GM11168 (cell line): ENCODE data around the gene IPO4.
"Not testable (repeated sequence)": the region's sequence is repeated elsewhere in the genome, so short reads cannot be mapped to it uniquely, and the experiment has no call there.

Experiments
- in situ Hi-C: fragments of 300-500 bp; cut with MboI; formaldehyde crosslinking; loops from one replicate; pipeline ENCODE4 v1.12.0; 2022; ENCODE audit warnings: low sequenced_read_pairs; ENCODE audit not compliant: unreplicated experiment

The IPO4 gene

GRCh38 chr14:24216345-24216699 is 27.7 kb upstream of the IPO4 start:
- in situ Hi-C loops: no loop called here

GRCh38 chr14:24215495-24216344 is 27.1 kb upstream of the IPO4 start, which contains the start of gene MDP1:
MDP1 (minus strand) TSS chr14:24216066; CDS start chr14:24215955, 111 bp downstream.
- in situ Hi-C loops: no loop called here

- in situ Hi-C loops: no loop called here
These were observed 25.4 kb upstream of the IPO4 start for GRCh38 chr14:24213866-24214662.

- in situ Hi-C loops: no loop called here
These were observed 24.6 kb upstream of the IPO4 start, which contains the start of gene CHMP4A for GRCh38 chr14:24212924-24213865. CHMP4A (minus strand) TSS chr14:24213488; CDS start chr14:24213439, 49 bp downstream.

GRCh38 chr14:24211311-24211710 is 22.7 kb upstream of the IPO4 start:
- in situ Hi-C loops: no loop called here

GRCh38 chr14:24207625-24208024 is 19.0 kb upstream of the IPO4 start:
- in situ Hi-C loops: no loop called here

GRCh38 chr14:24207104-24207551 is 18.5 kb upstream of the IPO4 start:
- in situ Hi-C loops: no loop called here

GRCh38 chr14:24206260-24207103 is 17.9 kb upstream of the IPO4 start:
- in situ Hi-C loops: no loop called here

- in situ Hi-C loops: no loop called here
These were observed 15.8 kb upstream of the IPO4 start for GRCh38 chr14:24204163-24205146.

- in situ Hi-C loops: not testable (repeated sequence)
These were observed 14.8 kb upstream of the IPO4 start for GRCh38 chr14:24203249-24203886.

GRCh38 chr14:24202538-24202937 is 13.9 kb upstream of the IPO4 start:
- in situ Hi-C loops: not testable (repeated sequence)

- in situ Hi-C loops: no loop called here
These were observed 10.4 kb upstream of the IPO4 start for GRCh38 chr14:24198814-24199524.

- in situ Hi-C loops: no loop called here
These were observed 8.4 kb upstream of the IPO4 start for GRCh38 chr14:24197056-24197450.

GRCh38 chr14:24196071-24197055 is 7.7 kb upstream of the IPO4 start:
- in situ Hi-C loops: no loop called here

GRCh38 chr14:24195186-24196070 is 6.8 kb upstream of the IPO4 start, which contains the start of gene TM9SF1:
TM9SF1 (minus strand) TSS chr14:24195441; CDS start chr14:24195019, 422 bp downstream.
- in situ Hi-C loops: no loop called here
